Measurements from ENCODE around the gene ANGPTL4.

GRCh38 chr19:8399681-8400188, 35.8 kb downstream of the ANGPTL4 start:
- no peak for TF ChIP-seq POLR2A (IDR thresholded peaks at IDR 0.05)
- TF ChIP-seq, protein P1, sequence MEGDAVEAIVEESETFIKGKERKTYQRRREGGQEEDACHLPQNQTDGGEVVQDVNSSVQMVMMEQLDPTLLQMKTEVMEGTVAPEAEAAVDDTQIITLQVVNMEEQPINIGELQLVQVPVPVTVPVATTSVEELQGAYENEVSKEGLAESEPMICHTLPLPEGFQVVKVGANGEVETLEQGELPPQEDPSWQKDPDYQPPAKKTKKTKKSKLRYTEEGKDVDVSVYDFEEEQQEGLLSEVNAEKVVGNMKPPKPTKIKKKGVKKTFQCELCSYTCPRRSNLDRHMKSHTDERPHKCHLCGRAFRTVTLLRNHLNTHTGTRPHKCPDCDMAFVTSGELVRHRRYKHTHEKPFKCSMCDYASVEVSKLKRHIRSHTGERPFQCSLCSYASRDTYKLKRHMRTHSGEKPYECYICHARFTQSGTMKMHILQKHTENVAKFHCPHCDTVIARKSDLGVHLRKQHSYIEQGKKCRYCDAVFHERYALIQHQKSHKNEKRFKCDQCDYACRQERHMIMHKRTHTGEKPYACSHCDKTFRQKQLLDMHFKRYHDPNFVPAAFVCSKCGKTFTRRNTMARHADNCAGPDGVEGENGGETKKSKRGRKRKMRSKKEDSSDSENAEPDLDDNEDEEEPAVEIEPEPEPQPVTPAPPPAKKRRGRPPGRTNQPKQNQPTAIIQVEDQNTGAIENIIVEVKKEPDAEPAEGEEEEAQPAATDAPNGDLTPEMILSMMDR (IDR thresholded peaks at IDR 0.05), result no peak

All from breast epithelium (tissue), 3 donors.